ENCODE measurements around the gene PRCP.
"Not testable (repeated sequence)": the region's sequence is repeated elsewhere in the genome, so short reads cannot be mapped to it uniquely, and the experiment has no call there.

DNA sequence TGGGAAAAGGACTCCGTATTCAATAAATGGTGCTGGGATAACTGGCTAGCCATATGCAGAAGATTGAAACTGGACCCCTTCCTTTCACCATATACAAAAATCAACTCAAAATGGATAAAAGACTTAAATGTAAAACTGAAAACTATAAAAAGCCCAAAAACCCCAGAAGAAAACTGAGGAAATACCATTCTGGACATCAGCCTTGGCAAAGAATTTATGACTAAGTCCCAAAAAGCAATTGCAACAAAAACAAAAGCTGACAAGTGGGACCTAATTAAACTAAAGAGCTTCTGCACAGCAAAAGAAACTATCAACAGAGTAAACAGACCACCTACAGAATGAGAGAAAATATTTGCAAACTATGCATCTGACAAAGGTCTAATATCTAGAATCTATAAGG lies 45.3 kb downstream of the PRCP start:
- TF ChIP-seq, protein P1, sequence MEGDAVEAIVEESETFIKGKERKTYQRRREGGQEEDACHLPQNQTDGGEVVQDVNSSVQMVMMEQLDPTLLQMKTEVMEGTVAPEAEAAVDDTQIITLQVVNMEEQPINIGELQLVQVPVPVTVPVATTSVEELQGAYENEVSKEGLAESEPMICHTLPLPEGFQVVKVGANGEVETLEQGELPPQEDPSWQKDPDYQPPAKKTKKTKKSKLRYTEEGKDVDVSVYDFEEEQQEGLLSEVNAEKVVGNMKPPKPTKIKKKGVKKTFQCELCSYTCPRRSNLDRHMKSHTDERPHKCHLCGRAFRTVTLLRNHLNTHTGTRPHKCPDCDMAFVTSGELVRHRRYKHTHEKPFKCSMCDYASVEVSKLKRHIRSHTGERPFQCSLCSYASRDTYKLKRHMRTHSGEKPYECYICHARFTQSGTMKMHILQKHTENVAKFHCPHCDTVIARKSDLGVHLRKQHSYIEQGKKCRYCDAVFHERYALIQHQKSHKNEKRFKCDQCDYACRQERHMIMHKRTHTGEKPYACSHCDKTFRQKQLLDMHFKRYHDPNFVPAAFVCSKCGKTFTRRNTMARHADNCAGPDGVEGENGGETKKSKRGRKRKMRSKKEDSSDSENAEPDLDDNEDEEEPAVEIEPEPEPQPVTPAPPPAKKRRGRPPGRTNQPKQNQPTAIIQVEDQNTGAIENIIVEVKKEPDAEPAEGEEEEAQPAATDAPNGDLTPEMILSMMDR (IDR thresholded peaks at IDR 0.05) = not testable (repeated sequence)
- TF ChIP-seq EP300, POLR2A (IDR thresholded peaks at IDR 0.05): not testable (repeated sequence)

Data from ovary (tissue), 3 donors.